ENCODE data around the gene PSTPIP1. TPM values are rescaled to one million over a fixed set of nuclear protein-coding genes. Genes with fewer than 3 reads are reported as not detected.

The PSTPIP1 gene
- total RNA-seq, 3 donors from 2014 or later (not counting 1 experiment from before 2014, with no cell fraction given): 218 to 316 (median 228) TPM

- peaks cover 27% of the 10 kb centered on the region for H3K36me3 ChIP-seq (ENCODE audit: control insufficient read depth, insufficient read depth, low read length)
- intact Hi-C loops (cut with micrococcal nuclease): no loop called here
- TF ChIP-seq CTCF (IDR thresholded peaks at IDR 0.05): no peak
- H3K4me3 ChIP-seq (ENCODE audit: low read length): no peak overlapping the region
- no peaks in the 10 kb centered on the region for H3K27me3 ChIP-seq (ENCODE audit: control insufficient read depth, insufficient read depth, low read length)
- WGBS (ENCODE audit: insufficient coverage): 29% methylated on average over 7 of the region's 8 CpGs
- H3K9me3 Mint-ChIP-seq: no peaks in the 10 kb centered on the region
- peak in 1 of 2 donors; percentile 47 for DNase-seq
- peak overlapping the region; percentile 92 to 95 for H3K27ac Mint-ChIP-seq
- no peaks in the 10 kb centered on the region for H3K27me3 Mint-ChIP-seq (ENCODE audit: low read depth in 2 of 2)
- no peaks in the 10 kb centered on the region for H3K36me3 Mint-ChIP-seq
- no peaks in the 10 kb centered on the region for H3K9me3 ChIP-seq (ENCODE audit: control insufficient read depth, insufficient read depth, low read length)
- H3K4me1 Mint-ChIP-seq: peaks cover 86 to 95% of the 10 kb centered on the region in 2 donors
- H3K27ac ChIP-seq (ENCODE audit: low read length): peak overlapping the region; percentile 39
- ATAC-seq: peak; percentile 22 to 45 (median 39)
- H3K4me3 Mint-ChIP-seq: peak overlapping the region; percentile 96
- H3K4me1 ChIP-seq (ENCODE audit: control insufficient read depth, insufficient read depth, low read length): peaks cover 95% of the 10 kb centered on the region
These were observed 3.8 kb downstream of the PSTPIP1 start for GRCh38 chr15:76998663-76999285.

GRCh38 chr15:76999996-77000395 lies 5.1 kb downstream of the PSTPIP1 start:
- Histone ChIP-seq H3K4me3 (ENCODE audit: low read length) (no peak overlapping the region), H3K27me3 (ENCODE audit: control insufficient read depth, insufficient read depth, low read length) (no peaks in the 10 kb centered on the region), H3K9me3 (ENCODE audit: control insufficient read depth, insufficient read depth, low read length) (no peaks in the 10 kb centered on the region), H3K27ac (ENCODE audit: low read length) (peak overlapping the region; percentile 39), H3K36me3 (ENCODE audit: control insufficient read depth, insufficient read depth, low read length) (peaks cover 27% of the 10 kb centered on the region), H3K4me1 (ENCODE audit: control insufficient read depth, insufficient read depth, low read length) (peaks cover 95% of the 10 kb centered on the region)
- intact Hi-C loops (cut with micrococcal nuclease): no loop called here
- ATAC-seq: peak in 1 of 3 donors; percentile 39
- H3K27me3 Mint-ChIP-seq (ENCODE audit: low read depth in 2 of 2): no peaks in the 10 kb centered on the region
- peak in 1 of 2 donors; percentile 40 for DNase-seq
- peak overlapping the region; percentile 96 for H3K4me3 Mint-ChIP-seq
- TF ChIP-seq CTCF (IDR thresholded peaks at IDR 0.05): no peak
- 20% methylated on average over 2 of the region's 2 CpGs for WGBS (ENCODE audit: insufficient coverage)
- no peaks in the 10 kb centered on the region for H3K9me3 Mint-ChIP-seq
- no peaks in the 10 kb centered on the region for H3K36me3 Mint-ChIP-seq
- H3K4me1 Mint-ChIP-seq: peaks cover 87 to 94% of the 10 kb centered on the region in 2 donors
- peak overlapping the region; percentile 92 to 95 for H3K27ac Mint-ChIP-seq

- peak overlapping the region; percentile 32 for H3K27ac ChIP-seq (ENCODE audit: low read length)
- intact Hi-C loops (cut with micrococcal nuclease): no loop called here
- TF ChIP-seq CTCF (IDR thresholded peaks at IDR 0.05): no peak
These were observed 6.4 kb downstream of the PSTPIP1 start for GRCh38 chr15:77001351-77001750.

GRCh38 chr15:77001966-77002365 lies 7.0 kb downstream of the PSTPIP1 start:
- Mint-ChIP-seq H3K4me3 (peak overlapping the region; percentile 82), H3K27me3 (ENCODE audit: low read depth in 2 of 2) (no peaks in the 10 kb centered on the region), H3K36me3 (no peaks in the 10 kb centered on the region), H3K4me1 (peaks cover 94 to 96% of the 10 kb centered on the region in 2 donors), H3K27ac (peak overlapping the region; percentile 92 to 95), H3K9me3 (no peaks in the 10 kb centered on the region)
- Histone ChIP-seq H3K4me1 (ENCODE audit: control insufficient read depth, insufficient read depth, low read length) (peaks cover 86% of the 10 kb centered on the region), H3K27me3 (ENCODE audit: control insufficient read depth, insufficient read depth, low read length) (no peaks in the 10 kb centered on the region), H3K36me3 (ENCODE audit: control insufficient read depth, insufficient read depth, low read length) (peaks cover 27% of the 10 kb centered on the region), H3K9me3 (ENCODE audit: control insufficient read depth, insufficient read depth, low read length) (no peaks in the 10 kb centered on the region), H3K4me3 (ENCODE audit: low read length) (no peak overlapping the region), H3K27ac (ENCODE audit: low read length) (peak overlapping the region; percentile 83)
- DNase-seq (no peak), ATAC-seq (no peak)
- intact Hi-C loops (cut with micrococcal nuclease): no loop called here
- WGBS (ENCODE audit: insufficient coverage): 84% methylated on average over 4 of the region's 4 CpGs
- TF ChIP-seq CTCF (IDR thresholded peaks at IDR 0.05): no peak

More at GRCh38 chr15:77001351-77001750, 6.4 kb downstream of the PSTPIP1 start:
- Mint-ChIP-seq H3K9me3 (no peaks in the 10 kb centered on the region), H3K4me3 (peak overlapping the region; percentile 69), H3K36me3 (no peaks in the 10 kb centered on the region), H3K27me3 (ENCODE audit: low read depth in 2 of 2) (no peaks in the 10 kb centered on the region), H3K27ac (peak overlapping the region; percentile 92 to 95), H3K4me1 (peaks cover 88 to 96% of the 10 kb centered on the region in 2 donors)
- Histone ChIP-seq H3K9me3 (ENCODE audit: control insufficient read depth, insufficient read depth, low read length) (no peaks in the 10 kb centered on the region), H3K4me3 (ENCODE audit: low read length) (no peak overlapping the region), H3K36me3 (ENCODE audit: control insufficient read depth, insufficient read depth, low read length) (peaks cover 27% of the 10 kb centered on the region), H3K27me3 (ENCODE audit: control insufficient read depth, insufficient read depth, low read length) (no peaks in the 10 kb centered on the region), H3K4me1 (ENCODE audit: control insufficient read depth, insufficient read depth, low read length) (peaks cover 89% of the 10 kb centered on the region)
- no peak for DNase-seq
- ATAC-seq: no peak
- 82% methylated on average over 4 of the region's 4 CpGs for WGBS (ENCODE audit: insufficient coverage)
